ENCODE data around the gene EIF5A2. TPM values are rescaled to one million over a fixed set of nuclear protein-coding genes. Genes with fewer than 3 reads are reported as not detected.

The EIF5A2 gene
- total and polyA plus RNA-seq, 2 donors, result 2.9 to 6.2 TPM

DNA sequence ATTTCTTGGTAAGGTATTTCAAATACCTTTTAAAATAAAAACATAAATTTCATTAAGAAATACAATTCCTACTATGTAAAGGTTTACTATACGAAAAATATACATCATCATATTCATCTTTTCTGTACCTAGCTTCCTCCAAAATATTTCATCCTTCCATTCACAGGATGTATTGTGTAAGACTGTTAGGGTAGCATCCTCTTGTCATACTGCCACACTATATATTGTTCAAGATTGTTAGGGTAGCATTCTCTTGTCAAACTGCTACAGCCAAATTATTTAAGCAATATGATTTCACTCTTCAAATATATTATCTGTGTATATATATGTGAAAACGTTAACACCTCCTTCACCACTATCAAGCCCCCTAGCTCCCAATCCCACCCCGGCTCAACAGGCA lies 41.9 kb downstream of the EIF5A2 start:
- Histone ChIP-seq H3K27ac (ENCODE audit: low read depth in 1 of 2, low read length in 1 of 2) (no peak overlapping the region), H3K27me3 (ENCODE audit: control insufficient read depth in 2 of 2, insufficient read depth in 1 of 2, low read length in 1 of 2) (no peaks in the 10 kb centered on the region), H3K36me3 (ENCODE audit: control insufficient read depth in 2 of 2, insufficient read depth in 2 of 2, low read length in 1 of 2) (peaks cover 15 to 36% of the 10 kb centered on the region in 2 donors), H3K4me1 (ENCODE audit: control insufficient read depth in 2 of 2, insufficient read depth in 2 of 2, low read length in 2 of 2) (peaks cover 7 to 17% of the 10 kb centered on the region in 2 donors), H3K9me3 (ENCODE audit: control insufficient read depth in 2 of 2, insufficient read depth in 1 of 2, low read length in 1 of 2) (peaks cover 0 to 2% of the 10 kb centered on the region in 2 donors), H3K4me3 (ENCODE audit: low read length in 2 of 2) (no peak overlapping the region)
- DNase-seq (ENCODE audit: low read depth in 6 of 9, low spot score in 9 of 9), result no peak
- 98% methylated on average over 3 of the region's 3 CpGs for WGBS

DNA sequence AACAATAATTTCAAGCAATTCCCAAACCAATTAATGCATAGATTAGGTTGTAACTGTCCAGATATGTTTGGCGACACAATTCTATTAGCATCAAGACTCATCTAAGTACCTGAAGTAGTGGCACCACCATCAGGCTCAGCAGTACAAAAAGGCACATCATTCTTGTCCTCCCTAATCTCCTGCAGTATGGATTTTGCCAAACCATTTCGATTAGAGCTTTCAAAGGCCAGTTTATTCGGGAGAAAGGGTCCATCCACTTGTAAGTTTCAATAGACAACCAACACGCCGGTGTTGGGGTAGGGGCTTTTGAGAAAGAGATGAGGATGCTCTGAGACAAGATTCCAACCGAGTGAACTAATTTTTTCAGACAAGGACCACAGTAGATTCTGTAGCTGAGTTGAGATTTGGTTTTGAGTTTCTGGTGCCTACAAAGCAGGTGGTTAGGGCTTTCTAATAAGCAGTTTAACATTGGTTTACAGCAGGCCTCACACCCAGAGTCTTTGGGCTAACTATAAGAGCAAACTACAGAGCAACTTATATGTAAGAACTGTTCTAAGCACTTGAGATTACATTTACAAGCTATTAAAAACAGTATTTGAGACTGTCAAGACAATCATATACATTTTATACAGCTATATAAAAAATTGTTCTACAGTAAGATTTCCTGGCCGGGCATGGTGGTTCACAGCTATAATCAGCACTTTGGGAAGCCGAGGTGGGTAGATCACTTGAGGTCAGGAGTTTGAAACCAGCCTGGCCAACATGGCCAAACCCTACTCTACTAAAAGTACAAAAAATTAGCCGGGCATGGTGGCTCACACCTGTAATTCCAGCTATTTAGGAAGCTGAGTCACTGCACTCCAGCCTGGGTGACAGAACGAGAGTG lies 43.0 kb downstream of the EIF5A2 start:
- WGBS, result 96% methylated on average over 10 of the region's 10 CpGs
- no peak for DNase-seq (ENCODE audit: low read depth in 6 of 9, low spot score in 9 of 9)
- H3K27me3 ChIP-seq (ENCODE audit: control insufficient read depth in 2 of 2, insufficient read depth in 1 of 2, low read length in 1 of 2), result no peaks in the 10 kb centered on the region
- peaks cover 0 to 2% of the 10 kb centered on the region in 2 donors for H3K9me3 ChIP-seq (ENCODE audit: control insufficient read depth in 2 of 2, insufficient read depth in 1 of 2, low read length in 1 of 2)
- no peak overlapping the region for H3K4me3 ChIP-seq (ENCODE audit: low read length in 2 of 2)
- peaks cover 15 to 36% of the 10 kb centered on the region in 2 donors for H3K36me3 ChIP-seq (ENCODE audit: control insufficient read depth in 2 of 2, insufficient read depth in 2 of 2, low read length in 1 of 2)
- H3K27ac ChIP-seq (ENCODE audit: low read depth in 1 of 2, low read length in 1 of 2), result no peak overlapping the region
- peaks cover 7 to 14% of the 10 kb centered on the region in 2 donors for H3K4me1 ChIP-seq (ENCODE audit: control insufficient read depth in 2 of 2, insufficient read depth in 2 of 2, low read length in 2 of 2)

DNA sequence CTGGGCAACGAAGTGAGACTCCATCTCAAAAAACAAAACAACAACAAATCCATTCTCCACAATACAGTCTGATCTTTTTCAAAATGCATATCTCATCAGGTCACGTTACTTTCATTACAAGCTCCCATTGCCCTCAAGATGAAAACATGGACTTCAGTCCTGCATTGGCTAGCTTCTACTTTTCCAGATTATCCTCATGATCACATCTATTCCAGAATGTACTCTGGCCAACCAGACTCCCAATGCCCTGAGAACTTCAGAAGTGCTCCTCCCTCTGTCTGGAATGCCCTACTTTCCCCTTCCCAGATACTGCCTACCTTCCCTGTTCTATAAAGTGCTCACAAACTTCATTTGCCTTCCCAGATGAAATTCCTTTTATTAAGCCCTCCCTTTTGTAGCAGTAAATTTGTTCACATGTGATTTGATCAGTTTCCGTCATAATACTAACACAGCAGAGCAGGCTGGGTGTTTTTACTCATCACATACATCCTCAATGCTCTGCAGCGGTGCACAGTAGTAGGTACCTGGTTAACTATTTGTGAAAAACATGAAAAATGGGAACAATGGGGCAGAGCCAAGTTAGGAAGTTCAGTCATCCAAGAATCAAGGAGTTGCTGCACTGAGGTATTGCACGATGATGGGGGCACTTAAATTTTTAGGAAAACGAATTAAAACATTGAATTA lies 43.8 kb downstream of the EIF5A2 start:
- DNase-seq (ENCODE audit: low read depth in 6 of 9, low spot score in 9 of 9), result no peak
- Histone ChIP-seq H3K27me3 (ENCODE audit: control insufficient read depth in 2 of 2, insufficient read depth in 1 of 2, low read length in 1 of 2) (no peaks in the 10 kb centered on the region), H3K9me3 (ENCODE audit: control insufficient read depth in 2 of 2, insufficient read depth in 1 of 2, low read length in 1 of 2) (no peaks in the 10 kb centered on the region), H3K4me1 (ENCODE audit: control insufficient read depth in 2 of 2, insufficient read depth in 2 of 2, low read length in 2 of 2) (peaks cover 7 to 12% of the 10 kb centered on the region in 2 donors), H3K27ac (ENCODE audit: low read depth in 1 of 2, low read length in 1 of 2) (no peak overlapping the region), H3K36me3 (ENCODE audit: control insufficient read depth in 2 of 2, insufficient read depth in 2 of 2, low read length in 1 of 2) (peaks cover 15 to 36% of the 10 kb centered on the region in 2 donors), H3K4me3 (ENCODE audit: low read length in 2 of 2) (no peak overlapping the region)
- 97% methylated on average over 6 of the region's 6 CpGs for WGBS

DNA sequence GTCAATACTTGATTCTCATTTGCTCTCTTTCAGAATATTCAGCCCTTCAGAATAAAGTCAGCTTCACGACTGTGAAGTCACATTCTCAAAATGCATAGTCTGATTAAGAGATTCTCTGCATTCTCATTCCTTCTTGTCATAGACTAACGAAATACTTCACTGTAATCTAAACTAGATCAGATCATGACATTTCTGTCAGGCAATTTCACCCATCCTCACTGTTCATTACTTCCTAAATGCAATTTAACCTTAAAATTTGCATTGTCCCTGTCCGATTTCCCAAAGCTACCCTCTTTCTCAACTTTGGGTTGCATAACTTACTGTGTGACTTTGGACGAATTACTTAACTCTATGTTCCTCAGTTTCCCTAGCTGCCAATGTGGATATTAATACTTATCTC lies 44.6 kb downstream of the EIF5A2 start:
- H3K4me1 ChIP-seq (ENCODE audit: control insufficient read depth in 2 of 2, insufficient read depth in 2 of 2, low read length in 2 of 2), result peaks cover 4 to 10% of the 10 kb centered on the region in 2 donors
- 94% methylated on average over 4 of the region's 4 CpGs for WGBS
- H3K27ac ChIP-seq (ENCODE audit: low read depth in 1 of 2, low read length in 1 of 2), result no peak overlapping the region
- DNase-seq (ENCODE audit: low read depth in 6 of 9, low spot score in 9 of 9), result no peak
- no peak overlapping the region for H3K4me3 ChIP-seq (ENCODE audit: low read length in 2 of 2)
- no peaks in the 10 kb centered on the region for H3K27me3 ChIP-seq (ENCODE audit: control insufficient read depth in 2 of 2, insufficient read depth in 1 of 2, low read length in 1 of 2)
- H3K9me3 ChIP-seq (ENCODE audit: control insufficient read depth in 2 of 2, insufficient read depth in 1 of 2, low read length in 1 of 2), result no peaks in the 10 kb centered on the region
- peaks cover 15 to 36% of the 10 kb centered on the region in 2 donors for H3K36me3 ChIP-seq (ENCODE audit: control insufficient read depth in 2 of 2, insufficient read depth in 2 of 2, low read length in 1 of 2)

DNA sequence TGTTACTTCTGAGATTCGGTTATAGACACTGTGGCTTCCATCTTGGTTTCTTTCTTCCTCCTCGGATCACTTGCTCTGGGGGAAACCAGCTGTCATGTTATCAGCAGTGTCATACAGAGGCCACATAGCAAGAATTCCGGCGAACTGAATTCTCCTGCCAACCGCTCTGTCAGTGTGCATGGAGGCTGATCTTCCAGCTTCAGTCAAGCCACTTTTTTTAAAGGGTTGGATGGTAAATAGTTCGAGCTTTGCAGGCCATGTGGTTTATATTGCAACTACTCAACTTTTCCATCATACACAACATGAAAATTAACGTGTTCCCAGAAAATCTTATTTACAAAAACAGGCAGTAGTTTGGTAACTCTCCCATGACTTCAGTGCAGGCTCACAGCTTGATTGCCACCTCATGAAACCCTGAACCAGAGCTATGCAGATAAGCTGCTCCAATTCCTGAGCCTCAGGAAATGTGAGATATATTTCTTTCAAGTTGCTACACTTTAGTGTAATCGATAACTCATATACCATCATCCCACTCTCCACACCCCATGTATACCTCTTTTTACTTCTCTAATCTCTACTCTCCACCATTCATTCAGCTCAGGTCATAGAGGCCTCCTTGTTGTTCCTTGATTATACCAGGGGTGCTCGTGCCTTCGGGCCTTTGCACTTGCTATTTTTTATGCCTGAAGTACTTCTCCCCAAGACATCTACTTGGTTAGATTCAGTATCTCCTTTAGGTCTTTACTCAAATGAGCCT lies 45.6 kb downstream of the EIF5A2 start:
- Histone ChIP-seq H3K4me3 (ENCODE audit: low read length in 2 of 2) (no peak overlapping the region), H3K27me3 (ENCODE audit: control insufficient read depth in 2 of 2, insufficient read depth in 1 of 2, low read length in 1 of 2) (no peaks in the 10 kb centered on the region), H3K9me3 (ENCODE audit: control insufficient read depth in 2 of 2, insufficient read depth in 1 of 2, low read length in 1 of 2) (no peaks in the 10 kb centered on the region), H3K4me1 (ENCODE audit: control insufficient read depth in 2 of 2, insufficient read depth in 2 of 2, low read length in 2 of 2) (peaks cover 4 to 5% of the 10 kb centered on the region in 2 donors), H3K36me3 (ENCODE audit: control insufficient read depth in 2 of 2, insufficient read depth in 2 of 2, low read length in 1 of 2) (peaks cover 15 to 32% of the 10 kb centered on the region in 2 donors), H3K27ac (ENCODE audit: low read depth in 1 of 2, low read length in 1 of 2) (no peak overlapping the region)
- WGBS, result 95% methylated on average over 10 of the region's 10 CpGs
- no peak for DNase-seq (ENCODE audit: low read depth in 6 of 9, low spot score in 9 of 9)

DNA sequence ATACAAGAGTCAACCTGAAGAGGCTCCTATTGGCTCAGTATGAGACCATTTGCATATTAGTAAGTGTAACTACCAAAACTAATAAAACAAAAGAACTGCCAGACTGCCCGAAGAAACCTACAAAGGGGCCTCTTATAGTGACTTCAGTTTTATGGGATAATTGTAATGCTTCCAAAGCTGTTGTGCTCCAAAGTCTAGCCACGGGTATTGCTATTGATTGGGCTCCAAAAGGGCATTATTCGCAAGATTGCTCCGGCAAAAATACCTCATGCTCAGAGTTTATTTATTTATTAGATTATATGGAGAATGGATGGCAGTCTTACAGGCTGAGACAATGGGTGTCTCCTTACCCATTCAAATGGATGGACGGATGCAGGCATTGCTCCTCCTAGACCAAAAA lies 49.8 kb downstream of the EIF5A2 start:
- Histone ChIP-seq H3K9me3 (ENCODE audit: control insufficient read depth in 2 of 2, insufficient read depth in 1 of 2, low read length in 1 of 2) (no peaks in the 10 kb centered on the region), H3K36me3 (ENCODE audit: control insufficient read depth in 2 of 2, insufficient read depth in 2 of 2, low read length in 1 of 2) (no peaks in the 10 kb centered on the region), H3K4me1 (ENCODE audit: control insufficient read depth in 2 of 2, insufficient read depth in 2 of 2, low read length in 2 of 2) (no peaks in the 10 kb centered on the region), H3K27me3 (ENCODE audit: control insufficient read depth in 2 of 2, insufficient read depth in 1 of 2, low read length in 1 of 2) (no peaks in the 10 kb centered on the region), H3K27ac (ENCODE audit: low read depth in 1 of 2, low read length in 1 of 2) (no peak overlapping the region), H3K4me3 (ENCODE audit: low read length in 2 of 2) (no peak overlapping the region)
- WGBS, result 96% methylated on average over 5 of the region's 5 CpGs
- no peak for DNase-seq (ENCODE audit: low read depth in 6 of 9, low spot score in 9 of 9)

DNA sequence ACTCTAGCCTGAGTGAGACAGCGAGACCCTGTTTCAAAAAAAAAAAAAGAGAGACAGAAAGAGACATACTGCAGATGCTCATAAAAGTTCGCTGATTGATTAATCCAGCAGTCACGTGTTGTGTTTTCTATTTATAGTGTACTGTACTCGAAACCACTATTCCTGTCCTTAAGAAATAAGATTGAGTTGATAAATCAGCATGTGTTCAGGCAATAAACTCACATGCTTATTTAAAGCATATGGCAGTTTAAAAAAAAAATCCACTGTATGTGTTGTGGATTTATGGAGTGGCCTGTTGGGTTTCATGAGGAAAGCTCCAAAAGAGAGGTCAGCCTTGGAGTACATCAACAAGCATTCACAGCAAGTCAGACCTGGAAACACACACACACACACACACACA lies 56.1 kb downstream of the EIF5A2 start:
- 86% methylated on average over 4 of the region's 4 CpGs for WGBS
- DNase-seq (ENCODE audit: low read depth in 6 of 9, low spot score in 9 of 9), result no peak
- H3K36me3 ChIP-seq (ENCODE audit: control insufficient read depth in 2 of 2, insufficient read depth in 2 of 2, low read length in 1 of 2), result no peaks in the 10 kb centered on the region
- no peak overlapping the region for H3K4me3 ChIP-seq (ENCODE audit: low read length in 2 of 2)
- H3K27me3 ChIP-seq (ENCODE audit: control insufficient read depth in 2 of 2, insufficient read depth in 1 of 2, low read length in 1 of 2), result no peaks in the 10 kb centered on the region
- H3K27ac ChIP-seq (ENCODE audit: low read depth in 1 of 2, low read length in 1 of 2), result no peak overlapping the region
- H3K9me3 ChIP-seq (ENCODE audit: control insufficient read depth in 2 of 2, insufficient read depth in 1 of 2, low read length in 1 of 2), result no peaks in the 10 kb centered on the region
- H3K4me1 ChIP-seq (ENCODE audit: control insufficient read depth in 2 of 2, insufficient read depth in 2 of 2, low read length in 2 of 2), result no peaks in the 10 kb centered on the region

DNA sequence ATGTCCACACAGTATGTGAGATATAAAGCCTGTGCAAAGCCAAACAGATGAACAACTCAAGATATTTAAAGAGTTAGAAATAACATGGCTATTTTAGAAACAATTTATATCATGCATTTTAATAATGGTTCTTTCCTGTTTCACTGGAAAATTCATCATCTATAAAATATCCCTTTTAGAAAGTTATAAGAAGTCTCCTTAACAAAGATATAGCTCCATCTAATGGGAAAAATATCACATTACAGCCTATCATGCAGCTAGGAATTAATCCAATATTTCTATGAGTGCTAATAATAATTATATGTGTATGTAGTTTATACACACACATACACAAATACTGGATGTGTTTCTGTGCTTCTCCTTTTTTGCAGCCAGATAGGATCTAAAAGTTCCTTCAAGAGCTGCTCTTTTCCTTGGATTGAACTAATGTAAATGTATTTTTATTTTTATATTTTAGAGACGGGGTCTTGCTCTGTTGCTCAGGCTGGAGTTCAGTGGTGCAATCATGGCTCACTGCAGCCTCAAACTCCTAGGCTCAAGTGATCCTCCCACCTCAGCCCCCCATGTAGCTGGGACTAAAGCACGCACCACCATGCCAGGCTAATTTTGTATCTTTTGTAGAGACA lies 60.0 kb downstream of the EIF5A2 start:
- Histone ChIP-seq H3K27ac (ENCODE audit: low read depth in 1 of 2, low read length in 1 of 2) (no peak overlapping the region), H3K9me3 (ENCODE audit: control insufficient read depth in 2 of 2, insufficient read depth in 1 of 2, low read length in 1 of 2) (no peaks in the 10 kb centered on the region), H3K36me3 (ENCODE audit: control insufficient read depth in 2 of 2, insufficient read depth in 2 of 2, low read length in 1 of 2) (no peaks in the 10 kb centered on the region), H3K4me1 (ENCODE audit: control insufficient read depth in 2 of 2, insufficient read depth in 2 of 2, low read length in 2 of 2) (no peaks in the 10 kb centered on the region), H3K27me3 (ENCODE audit: control insufficient read depth in 2 of 2, insufficient read depth in 1 of 2, low read length in 1 of 2) (no peaks in the 10 kb centered on the region), H3K4me3 (ENCODE audit: low read length in 2 of 2) (no peak overlapping the region)
- WGBS, result 99% methylated on average over 2 of the region's 2 CpGs
- no peak for DNase-seq (ENCODE audit: low read depth in 6 of 9, low spot score in 9 of 9)

All from thymus (tissue), 11 donors.